Measurements from ENCODE around the gene NR3C2.

NR3C2 gene

GRCh38 chr4:148077581-148077980, 364.6 kb downstream of the NR3C2 start:
- DNase-seq = no peak

- no peak for DNase-seq
Observed at GRCh38 chr4:148076964-148077363, 365.2 kb downstream of the NR3C2 start.

DNA sequence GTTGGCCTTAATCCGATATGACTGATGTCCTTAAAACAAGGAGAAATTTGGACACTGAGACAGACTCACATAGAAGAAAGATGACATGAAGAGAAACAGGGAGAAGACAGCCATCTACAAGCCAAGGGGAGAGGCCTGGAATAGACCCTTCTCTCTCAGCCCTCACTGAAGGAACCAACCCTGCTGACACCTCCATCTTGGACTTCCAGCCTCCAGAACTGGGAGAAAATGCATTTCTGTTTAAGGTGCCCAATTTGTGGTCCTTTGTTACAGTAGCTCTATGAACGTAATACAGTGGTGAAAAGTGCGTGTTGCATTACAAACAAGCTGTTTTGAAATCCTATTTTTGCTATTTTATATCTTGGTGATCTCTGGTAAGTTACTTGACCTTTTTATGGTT, 366.8 kb downstream of the NR3C2 start:
- no peak for DNase-seq

DNA sequence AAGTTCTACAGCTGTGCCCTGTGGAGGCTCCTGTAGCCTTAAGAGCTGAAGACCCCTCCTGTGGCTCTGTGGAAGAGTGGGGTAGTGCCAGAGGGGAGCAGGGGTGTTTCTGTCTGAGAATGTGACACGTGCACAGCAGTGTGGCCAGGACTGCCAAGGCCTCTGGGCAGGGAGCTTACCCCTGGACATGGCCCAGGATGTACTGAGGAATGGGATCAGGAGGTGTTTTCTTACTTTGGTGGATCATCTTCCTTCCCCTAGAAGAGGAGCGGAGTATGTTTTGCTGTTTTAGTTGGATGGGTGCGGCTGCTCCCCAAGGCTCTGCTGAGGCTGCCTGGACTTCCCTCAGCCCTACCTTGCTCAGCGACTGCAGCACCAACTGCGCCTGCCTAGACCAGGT, 367.8 kb downstream of the NR3C2 start:
- DNase-seq = no peak

DNA sequence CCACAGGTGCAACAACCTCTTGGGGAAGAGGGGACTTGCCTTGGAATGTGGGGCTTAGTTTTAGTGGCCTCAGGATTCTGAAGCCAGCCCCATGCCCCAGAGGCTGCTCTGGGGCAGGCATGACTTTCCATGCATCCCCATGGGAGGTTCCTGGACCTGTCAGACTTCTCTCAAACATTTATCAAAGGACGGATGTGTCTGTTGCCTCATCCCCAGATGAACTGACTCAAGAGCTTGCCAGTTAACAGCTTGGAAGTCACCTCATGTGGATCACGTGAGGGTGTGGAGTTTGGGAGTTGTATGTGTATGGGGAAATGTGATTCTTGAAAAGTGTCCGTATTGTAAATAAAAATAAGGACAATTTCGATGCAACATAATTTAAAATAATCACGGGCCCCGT, 368.9 kb downstream of the NR3C2 start:
- no peak for DNase-seq

- no peak for DNase-seq
Observed at GRCh38 chr4:148072789-148073188, 369.4 kb downstream of the NR3C2 start.

- DNase-seq = no peak
Observed at GRCh38 chr4:148071009-148071408, 371.2 kb downstream of the NR3C2 start.

DNA sequence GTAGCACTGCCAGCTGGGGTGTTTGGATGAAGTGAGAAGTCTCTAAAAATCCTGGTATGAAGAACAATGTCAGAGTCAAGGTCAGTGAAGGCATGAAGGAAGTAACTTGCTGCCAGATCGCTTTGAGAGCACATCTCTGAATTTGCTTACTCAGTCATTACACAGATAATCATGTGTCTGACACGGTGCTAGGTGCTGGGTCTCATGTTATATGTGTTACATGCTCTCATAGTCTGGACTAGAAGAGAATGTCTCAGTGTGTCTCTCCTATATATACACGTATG, 372.4 kb downstream of the NR3C2 start:
- DNase-seq = no peak

DNA sequence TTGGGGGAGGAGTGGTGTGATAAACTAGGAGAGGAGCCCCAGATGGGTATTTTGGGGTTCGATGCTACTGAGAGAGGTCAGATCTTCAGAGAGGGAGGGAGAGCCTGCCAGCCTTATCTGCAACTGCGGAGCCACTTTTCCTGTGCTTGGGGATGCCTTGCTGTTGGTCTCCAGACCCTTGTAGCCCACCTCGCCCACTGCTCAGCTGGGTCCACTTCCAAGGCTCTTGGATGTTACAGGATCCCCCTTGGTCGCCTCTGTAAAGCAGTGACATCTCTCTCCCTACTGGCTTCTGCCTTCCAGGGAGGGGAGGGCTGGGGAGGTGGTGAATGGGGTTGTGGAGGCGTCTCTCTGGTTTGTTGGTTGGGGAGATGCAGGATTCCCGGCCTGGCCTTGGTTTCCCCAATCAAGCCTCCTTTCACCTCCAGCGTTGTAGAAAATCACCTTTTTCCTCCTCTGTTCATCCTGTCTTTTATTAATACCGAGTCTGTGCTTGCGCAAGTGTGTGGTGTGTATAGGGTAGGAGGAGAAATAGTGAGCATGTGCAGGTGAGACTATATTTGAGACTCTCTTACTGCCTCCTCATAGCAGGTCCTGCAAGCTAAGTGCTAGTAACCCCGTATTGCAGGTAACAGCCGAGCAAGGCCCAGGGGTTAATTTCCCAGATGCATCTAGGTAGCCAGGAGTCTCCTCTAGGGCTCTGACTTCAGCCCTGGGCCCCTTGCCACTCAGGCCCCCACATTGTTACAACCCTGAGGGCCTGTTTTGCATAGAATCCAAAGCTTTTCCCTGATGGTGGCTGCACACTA, 372.9 kb downstream of the NR3C2 start:
- no peak for DNase-seq

- no peak for DNase-seq
Observed at GRCh38 chr4:148068065-148068911, 373.9 kb downstream of the NR3C2 start.

DNA sequence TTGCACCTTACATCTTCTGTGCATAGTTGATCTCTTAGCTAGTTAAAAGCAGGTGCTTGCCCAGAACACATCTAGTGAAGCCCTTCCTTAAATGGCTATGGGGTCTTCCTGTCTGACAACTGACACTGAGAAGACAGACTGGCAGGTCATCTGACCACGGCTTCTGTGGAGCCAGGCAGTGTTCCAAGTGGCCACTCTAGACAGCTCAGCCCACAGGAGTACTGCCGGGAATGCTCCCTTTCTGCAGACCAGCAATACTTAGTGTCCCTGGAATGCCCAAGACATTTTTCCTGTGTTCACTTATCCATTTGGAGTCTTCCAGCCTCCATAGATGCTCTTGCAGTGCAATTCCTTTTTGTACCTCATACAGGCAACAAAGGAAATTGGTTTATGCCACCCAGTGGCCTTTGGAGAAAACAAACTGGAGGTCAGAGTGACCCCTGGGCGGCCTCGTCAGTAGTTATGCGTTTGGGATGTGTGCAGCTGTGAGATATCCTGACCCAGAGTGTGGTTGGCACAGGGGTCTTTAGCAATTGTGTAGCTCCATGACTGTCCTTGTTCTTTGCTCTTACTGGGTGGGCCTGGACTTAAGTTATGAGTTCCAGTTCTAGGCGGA, 374.8 kb downstream of the NR3C2 start:
- no peak for DNase-seq

DNA sequence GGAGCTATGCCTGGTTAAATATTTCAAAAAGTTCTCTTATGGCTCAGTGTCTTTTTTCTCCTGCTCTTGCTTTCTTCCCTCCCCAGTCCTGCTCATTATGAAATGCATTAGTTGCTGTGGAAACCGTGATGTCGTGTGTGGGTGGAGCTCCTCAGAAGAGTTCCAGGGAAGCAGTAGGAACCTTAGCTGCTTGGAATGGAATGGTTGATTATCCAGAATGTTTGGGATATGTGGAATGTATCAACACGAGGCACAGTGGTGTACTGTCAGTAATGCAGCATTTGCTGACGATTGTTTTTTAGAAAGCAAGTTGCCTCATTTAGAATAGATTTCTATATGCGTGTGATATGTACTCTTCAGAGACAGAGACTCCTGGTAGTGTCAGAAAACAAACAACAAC, 377.1 kb downstream of the NR3C2 start:
- DNase-seq = peak in 27 of 56 donors; percentile 3 to 54 (median 20)

- DNase-seq = no peak
Observed at GRCh38 chr4:148064451-148064850, 377.8 kb downstream of the NR3C2 start.

DNA sequence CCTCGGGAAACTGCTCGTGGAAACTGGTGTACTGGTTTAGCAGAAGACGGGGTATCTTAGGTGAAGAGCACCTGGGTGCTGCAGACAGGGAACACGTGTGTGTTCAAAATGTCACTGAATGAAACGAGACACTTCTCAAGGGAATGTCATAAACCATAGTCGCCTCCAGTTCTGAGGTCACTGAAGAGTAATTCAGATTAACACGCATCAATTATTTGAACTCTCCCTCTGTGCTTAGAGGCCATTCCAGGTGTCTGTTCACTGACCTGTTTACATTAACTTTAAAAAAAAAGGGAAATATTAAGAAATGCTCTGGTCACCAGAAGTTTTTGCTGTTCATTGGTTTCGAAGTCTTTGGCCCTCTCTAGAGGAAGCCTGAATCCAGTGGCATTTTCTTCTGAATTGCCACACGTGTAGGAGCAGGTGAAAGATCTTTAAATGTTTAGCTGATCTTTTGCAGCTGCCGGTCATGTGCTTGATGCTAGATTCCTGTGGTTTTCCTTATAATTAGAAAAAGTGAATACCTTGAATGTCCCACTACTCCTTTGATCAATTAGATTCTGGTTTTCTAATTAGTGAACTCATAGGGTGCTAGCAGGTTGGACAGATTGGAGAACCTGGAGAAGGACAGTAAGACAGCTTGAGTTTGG, 379.8 kb downstream of the NR3C2 start:
- DNase-seq = no peak

DNA sequence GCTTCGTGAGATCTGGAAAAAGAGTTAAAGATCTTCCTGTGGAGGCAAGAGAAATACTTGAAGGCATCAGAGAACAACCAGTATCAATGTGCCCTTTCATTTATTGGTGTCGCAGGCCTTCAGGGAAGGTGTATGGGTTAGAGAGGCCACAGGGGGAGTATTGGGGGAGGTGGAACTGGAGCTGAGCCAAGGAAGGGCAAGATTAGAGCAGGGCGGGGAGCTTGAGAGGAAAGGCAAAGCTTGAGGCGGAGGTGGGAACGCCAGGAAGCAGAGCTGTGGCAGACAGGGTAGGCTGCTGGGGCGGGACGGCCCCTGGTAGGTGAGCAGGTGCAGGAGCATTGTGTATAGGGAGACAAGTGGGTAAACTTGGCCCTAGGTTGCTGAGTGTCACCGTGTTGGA, 380.4 kb downstream of the NR3C2 start:
- DNase-seq = no peak

DNA sequence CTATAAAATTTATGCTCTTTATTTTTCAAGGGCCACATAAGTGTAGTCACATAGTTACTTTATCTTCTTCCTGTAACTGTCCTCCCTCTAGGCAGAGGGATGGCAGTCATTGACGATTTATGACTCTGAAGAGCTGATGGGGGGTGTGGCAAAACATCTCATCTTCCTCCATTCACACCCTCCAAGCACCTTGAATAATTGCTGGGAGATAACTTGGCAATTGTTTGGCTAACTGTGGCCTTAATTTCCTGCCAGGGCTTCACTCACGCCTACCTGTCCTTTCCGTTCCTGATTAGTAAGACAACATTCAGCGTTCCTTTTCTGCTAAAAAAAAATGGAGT, 381.1 kb downstream of the NR3C2 start:
- DNase-seq = no peak

- no peak for DNase-seq
Observed at GRCh38 chr4:148060264-148061140, 381.7 kb downstream of the NR3C2 start.

DNA sequence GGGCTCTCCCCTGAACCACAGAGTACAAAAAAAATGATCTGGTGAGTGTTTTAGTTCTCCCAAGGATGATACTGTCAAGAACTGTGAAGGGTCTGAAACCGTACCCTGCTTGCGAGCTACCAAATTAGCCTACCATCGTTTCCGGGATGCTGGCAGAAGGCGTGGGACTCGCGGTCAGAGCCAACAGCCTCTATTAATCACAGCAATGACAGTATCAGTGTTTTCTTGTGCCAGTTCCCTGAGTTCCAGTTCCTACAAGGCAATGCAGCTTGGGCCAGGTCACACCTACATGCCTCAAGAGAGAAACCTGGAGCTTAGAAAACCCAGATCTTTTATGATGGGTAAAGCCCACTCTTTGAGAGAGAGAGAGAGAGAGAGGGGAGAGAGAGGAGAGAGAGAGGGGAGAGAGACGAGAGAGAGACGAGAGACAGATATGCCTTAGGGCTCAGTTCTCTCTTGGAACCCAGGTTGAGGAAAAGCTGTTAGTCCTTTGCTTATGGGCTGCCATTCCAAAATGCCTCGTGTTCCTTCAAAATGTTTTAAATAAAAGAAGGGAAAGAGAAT, 382.5 kb downstream of the NR3C2 start:
- no peak for DNase-seq

DNA sequence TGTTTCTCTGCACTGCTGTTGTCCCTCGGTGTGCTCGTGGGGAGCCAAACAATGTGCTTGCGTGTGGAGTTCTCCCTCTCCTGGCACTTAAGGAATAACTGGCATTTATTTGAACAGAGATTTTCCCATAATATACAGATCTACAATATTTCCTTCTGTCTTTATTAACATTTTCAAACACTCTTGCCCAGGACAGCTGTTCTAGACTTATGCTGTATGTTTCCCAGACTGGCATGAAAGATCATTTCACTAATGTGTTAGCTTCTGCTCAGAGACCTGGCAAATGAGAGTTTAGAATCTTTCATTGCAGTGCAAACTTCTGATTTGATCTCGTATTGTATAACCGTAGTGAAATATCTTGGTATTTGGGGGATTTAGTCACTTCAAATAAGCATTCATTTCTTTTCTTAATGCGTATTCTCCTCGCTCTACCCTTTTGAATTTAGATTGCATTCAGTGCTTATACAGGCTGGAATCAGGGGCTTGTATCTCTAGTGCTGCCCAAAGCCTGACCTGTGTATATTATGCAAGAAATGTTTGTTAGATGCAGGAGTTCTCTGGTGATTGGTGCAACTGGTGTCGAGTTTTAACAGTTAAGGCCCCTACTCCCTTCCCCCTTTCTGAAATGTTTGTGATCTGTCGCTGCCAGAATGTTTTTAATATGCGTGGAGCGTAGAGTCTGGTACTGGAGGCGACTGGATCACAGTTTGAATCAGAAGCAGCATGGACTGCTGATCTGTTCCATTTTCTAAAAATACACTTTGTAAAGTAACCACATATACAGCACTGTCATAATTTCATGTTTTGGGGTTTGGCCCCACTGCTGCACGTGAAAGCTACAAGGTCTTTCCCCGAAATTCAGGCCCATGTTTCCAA, 384.0 kb downstream of the NR3C2 start:
- peak in 11 of 56 donors; percentile 2 to 62 (median 20) for DNase-seq

- peak in 1 of 56 donors; percentile 7 for DNase-seq
Observed at GRCh38 chr4:148057516-148057915, 384.7 kb downstream of the NR3C2 start.
